Hypothalamus (tissue), 51 donors: ENCODE data around the gene THOC7.

ENCODE experiments used
- DNase-seq, 51 donors: peaks; one replicate each; lab custom pipeline; 2025; lab: John Stamatoyannopoulos, UW

THOC7 gene

GRCh38 chr3:63880653-63881052 is 17.0 kb upstream of the THOC7 start:
- DNase-seq = no peak

- DNase-seq = no peak
Observed at GRCh38 chr3:63878394-63879060, 14.9 kb upstream of the THOC7 start.

GRCh38 chr3:63877737-63878393 is 14.3 kb upstream of the THOC7 start:
- DNase-seq = peak in 1 of 51 donors; percentile 6

GRCh38 chr3:63876260-63876659 is 12.7 kb upstream of the THOC7 start:
- no peak for DNase-seq

GRCh38 chr3:63875510-63875909 is 11.9 kb upstream of the THOC7 start:
- no peak for DNase-seq

- DNase-seq = no peak
Observed at GRCh38 chr3:63874769-63875168, 11.2 kb upstream of the THOC7 start.

GRCh38 chr3:63872135-63872924 is 8.7 kb upstream of the THOC7 start:
- DNase-seq = no peak

- no peak for DNase-seq
Observed at GRCh38 chr3:63870615-63871005, 7.0 kb upstream of the THOC7 start.

- DNase-seq = no peak
Observed at GRCh38 chr3:63869940-63870614, 6.5 kb upstream of the THOC7 start.

- DNase-seq = no peak
Observed at GRCh38 chr3:63867225-63867624, 3.6 kb upstream of the THOC7 start.

- no peak for DNase-seq
Observed at GRCh38 chr3:63864965-63865327, 1.3 kb upstream of the THOC7 start.

- DNase-seq = peak in 33 of 51 donors; percentile 2 to 55 (median 27)
Observed at GRCh38 chr3:63864008-63864964, 681 bp upstream of the THOC7 start.

- DNase-seq = no peak
Observed at GRCh38 chr3:63862804-63863149, 828 bp downstream of the THOC7 start.

- no peak for DNase-seq
Observed at GRCh38 chr3:63861306-63861705, 2.3 kb downstream of the THOC7 start.

GRCh38 chr3:63860776-63861175 is 2.8 kb downstream of the THOC7 start:
- no peak for DNase-seq

GRCh38 chr3:63857311-63857710 is 6.3 kb downstream of the THOC7 start:
- no peak for DNase-seq

GRCh38 chr3:63855333-63855940 is 8.2 kb downstream of the THOC7 start:
- no peak for DNase-seq

GRCh38 chr3:63853106-63853505 is 10.5 kb downstream of the THOC7 start:
- no peak for DNase-seq

GRCh38 chr3:63851287-63851686 is 12.3 kb downstream of the THOC7 start:
- DNase-seq = no peak

GRCh38 chr3:63849175-63849574 is 14.4 kb downstream of the THOC7 start:
- DNase-seq = no peak
